Activated CD8-positive, alpha-beta memory T cell treated with anti-CD3 and anti-CD28 coated beads, Interleukin-2, amount 10 ng/mL, durations not matched to agents 7 days and 5 days (primary cell): Measurements from ENCODE around the gene LDLRAD4. TPM values are rescaled to one million over a fixed set of nuclear protein-coding genes. Genes with fewer than 3 reads are reported as not detected.
A peak's percentile ranks its signal among the peaks of the same experiment; 100 is the strongest.

Source experiments
- ATAC-seq: fragments of 150-1000 bp; cut with Tn5 transposase; one replicate; pipeline ENCODE4 v1.10.0; 2021; ENCODE audit warnings: moderate library complexity
- CTCF ChIA-PET: fragments of 350-600 bp; sonication (Branson Sonifier 250); formaldehyde crosslinking; loops from one replicate; lab custom pipeline; 2021; ENCODE audit warnings: antibody characterized with exemption; lab: Charles Lee
- DNase-seq: peaks from one replicate; pipeline ENCODE4 v3.0.0-alpha.2; 2020
- H3K27ac Mint-ChIP-seq: one replicate; pipeline ENCODE4 v1.8.0; 2021; ENCODE audit warnings: mild to moderate bottlenecking, mixed read lengths
- H3K27me3 Mint-ChIP-seq: one replicate; pipeline ENCODE4 v1.8.0; 2021; ENCODE audit warnings: mixed read lengths
- H3K36me3 Mint-ChIP-seq: one replicate; pipeline ENCODE4 v1.8.0; 2021; ENCODE audit warnings: mild to moderate bottlenecking, mixed read lengths
- H3K4me1 Mint-ChIP-seq: one replicate; pipeline ENCODE4 v1.8.0; 2021; ENCODE audit warnings: mixed read lengths
- H3K4me3 Mint-ChIP-seq: one replicate; pipeline ENCODE4 v1.8.0; 2021; ENCODE audit warnings: mild to moderate bottlenecking, moderate library complexity, mixed read lengths
- H3K9me3 Mint-ChIP-seq: one replicate; pipeline ENCODE4 v1.8.0; 2022; ENCODE audit warnings: low read depth, mixed read lengths
- total RNA-seq, 2 experiments: library from RNA; stranded (reverse); gene quantifications; one replicate each; pipeline ENCODE4 v1.2.3, GENCODE V29; 2021

LDLRAD4 gene
- total RNA-seq, 2 experiments from 2014 or later, result 33.9 to 44.5 TPM

DNA sequence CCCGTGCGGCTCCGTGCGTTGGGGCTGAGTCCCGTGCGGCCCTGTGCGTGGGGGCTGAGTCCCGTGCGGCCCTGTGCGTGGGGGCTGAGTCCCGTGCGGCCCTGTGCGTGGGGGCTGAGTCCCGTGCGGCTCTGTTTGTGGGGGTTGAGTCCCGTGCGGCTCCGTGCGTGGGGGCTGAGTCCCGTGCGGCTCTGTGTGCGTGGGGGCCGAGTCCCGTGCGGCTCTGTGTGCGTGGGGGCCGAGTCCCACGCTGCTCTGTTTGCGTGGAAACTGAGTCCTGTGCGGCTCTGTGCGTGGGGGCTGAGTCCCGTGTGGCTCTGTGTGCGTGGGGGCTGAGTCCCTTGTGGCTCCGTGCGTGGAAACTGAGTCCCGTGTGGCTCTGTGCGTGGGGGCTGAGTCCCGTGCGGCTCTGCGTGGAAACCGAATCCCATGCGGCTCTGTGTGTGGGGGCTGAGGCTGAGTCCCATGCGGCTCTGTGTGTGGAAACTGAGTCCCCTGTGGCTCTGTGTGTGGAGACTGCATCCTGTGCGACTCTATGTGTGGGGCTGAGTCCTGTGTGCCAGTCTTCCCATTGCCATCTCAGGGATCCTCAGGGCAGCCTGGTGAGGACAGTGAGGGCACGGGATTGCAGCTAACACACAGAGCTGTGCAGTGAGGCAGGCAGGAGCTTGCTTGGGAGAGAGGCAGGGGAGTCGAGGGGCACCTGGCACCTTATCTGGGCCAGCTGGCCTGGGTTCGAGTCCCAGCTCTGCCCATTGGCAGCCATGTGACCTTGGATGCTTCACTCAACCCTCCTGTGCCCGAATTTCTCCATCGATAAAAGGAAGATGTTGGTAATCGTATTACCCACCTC, 44.5 kb downstream of the LDLRAD4 start:
- peaks cover 47% of the 10 kb centered on the region for H3K27me3 Mint-ChIP-seq
- CTCF ChIA-PET, result no interaction called here
- no peaks in the 10 kb centered on the region for H3K9me3 Mint-ChIP-seq
- peaks cover 32% of the 10 kb centered on the region for H3K4me1 Mint-ChIP-seq
- no peak overlapping the region for H3K27ac Mint-ChIP-seq
- H3K4me3 Mint-ChIP-seq, result no peak overlapping the region
- DNase-seq (no peak), ATAC-seq (no peak)
- H3K36me3 Mint-ChIP-seq, result no peaks in the 10 kb centered on the region

GRCh38 chr18:13264091-13265007, 45.8 kb downstream of the LDLRAD4 start:
- DNase-seq, result no peak
- Mint-ChIP-seq H3K36me3 (no peaks in the 10 kb centered on the region), H3K27me3 (peaks cover 44% of the 10 kb centered on the region), H3K4me3 (no peak overlapping the region), H3K27ac (no peak overlapping the region), H3K9me3 (no peaks in the 10 kb centered on the region), H3K4me1 (peaks cover 35% of the 10 kb centered on the region)
- no peak for ATAC-seq
- CTCF ChIA-PET, result no interaction called here

DNA sequence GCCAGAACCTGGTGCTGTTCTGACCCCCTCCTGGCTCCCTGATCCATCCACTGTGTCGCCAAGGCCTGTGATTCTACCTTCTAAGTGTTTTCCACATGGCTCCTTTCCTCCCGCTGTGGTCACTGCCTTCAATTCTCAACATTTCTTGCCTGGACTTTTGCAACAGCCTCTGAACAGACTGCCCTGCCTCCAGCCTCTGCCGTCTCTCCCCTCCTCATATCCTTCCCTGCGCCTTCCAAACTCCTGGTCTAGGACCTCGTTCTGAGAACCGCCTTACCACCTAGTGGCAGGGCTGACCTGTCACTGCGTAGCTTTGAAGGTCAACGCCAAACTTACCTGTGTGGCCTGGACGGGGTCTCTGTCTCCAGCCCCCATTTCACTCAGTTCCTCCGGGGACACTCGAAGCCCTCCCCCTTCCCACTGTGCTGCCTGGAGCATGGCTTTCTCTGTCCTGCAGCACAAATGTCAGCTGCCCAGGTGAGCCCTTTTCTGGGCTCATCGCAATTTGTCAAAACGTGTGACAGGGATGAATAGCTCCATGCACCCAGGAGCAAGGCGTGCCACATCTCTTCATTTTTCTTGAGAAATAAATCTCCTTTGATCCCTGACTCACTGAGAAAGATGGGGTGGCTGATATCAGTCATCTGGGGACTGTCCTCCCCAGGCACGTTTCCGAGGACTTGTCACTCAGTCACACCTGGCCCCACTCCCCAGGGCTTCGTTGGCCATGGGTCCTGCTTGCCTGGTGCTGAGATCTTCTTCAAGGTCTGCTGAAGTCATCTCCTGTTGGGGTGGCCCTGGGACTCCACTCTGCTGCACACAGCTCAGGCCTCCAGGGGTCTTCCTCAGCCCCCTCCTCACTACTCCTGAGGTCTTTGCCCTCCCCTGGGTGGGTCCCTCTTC, 46.7 kb downstream of the LDLRAD4 start:
- no peak overlapping the region for H3K27ac Mint-ChIP-seq
- DNase-seq (no peak), ATAC-seq (no peak)
- CTCF ChIA-PET, result interaction anchor here (1.1 kb wide), 1 partner anchor 110 kb away, joined by 3 read pairs; no protein-coding TSS in a partner anchor
- no peaks in the 10 kb centered on the region for H3K9me3 Mint-ChIP-seq
- no peaks in the 10 kb centered on the region for H3K36me3 Mint-ChIP-seq
- H3K4me1 Mint-ChIP-seq, result peaks cover 38% of the 10 kb centered on the region
- peaks cover 42% of the 10 kb centered on the region for H3K27me3 Mint-ChIP-seq
- H3K4me3 Mint-ChIP-seq, result no peak overlapping the region

- peaks cover 34% of the 10 kb centered on the region for H3K4me1 Mint-ChIP-seq
- CTCF ChIA-PET, result interaction anchor here (1.1 kb wide), 1 partner anchor 110 kb away, joined by 3 read pairs; no protein-coding TSS in a partner anchor
- no peak for DNase-seq
- no peak overlapping the region for H3K4me3 Mint-ChIP-seq
- no peak for ATAC-seq
- no peaks in the 10 kb centered on the region for H3K36me3 Mint-ChIP-seq
- H3K27ac Mint-ChIP-seq, result no peak overlapping the region
- H3K27me3 Mint-ChIP-seq, result peaks cover 39% of the 10 kb centered on the region
- no peaks in the 10 kb centered on the region for H3K9me3 Mint-ChIP-seq
These were observed 47.3 kb downstream of the LDLRAD4 start for GRCh38 chr18:13265911-13266217.

DNA sequence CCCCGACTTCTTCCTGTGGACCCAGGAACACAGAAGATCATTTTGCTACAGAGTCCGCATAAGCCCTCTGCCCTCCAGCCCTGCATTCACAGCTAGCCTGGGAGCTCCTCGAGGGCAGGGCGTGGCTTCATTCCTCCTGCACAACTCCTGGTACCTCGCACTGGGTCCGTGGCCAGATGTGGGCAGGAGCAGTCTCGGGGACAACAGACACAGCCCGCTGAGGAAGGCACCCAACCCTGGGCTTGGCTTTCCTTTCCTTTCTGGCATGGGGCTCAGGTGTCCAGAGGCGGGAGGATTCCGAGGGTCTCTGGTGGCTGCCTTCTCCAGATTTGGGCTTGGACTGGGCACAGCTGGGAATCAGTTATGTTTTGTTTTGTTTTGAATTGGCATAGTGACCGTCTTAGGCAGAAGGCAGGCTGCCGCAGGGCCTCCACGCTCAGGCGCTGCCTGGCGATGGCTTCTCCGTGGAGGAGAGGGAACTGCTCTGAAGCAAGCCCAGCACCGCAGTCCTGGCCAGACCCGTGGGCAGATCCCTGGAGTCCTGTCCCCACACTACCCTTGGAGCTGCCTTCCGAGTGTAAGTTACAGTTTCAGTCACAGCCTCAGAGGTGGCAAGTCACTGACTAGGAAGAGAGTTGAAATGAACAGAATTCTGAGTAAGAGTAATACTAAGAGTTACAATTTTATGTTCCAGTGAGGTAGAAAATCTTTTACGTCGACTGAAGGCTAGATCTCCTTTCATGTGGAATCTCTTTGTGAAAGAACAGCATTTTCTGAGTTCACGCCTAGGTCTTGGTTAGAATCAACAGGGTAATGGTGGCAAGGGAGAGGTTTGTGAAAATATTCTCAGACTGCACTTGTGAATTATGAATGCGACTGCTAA, 47.9 kb downstream of the LDLRAD4 start:
- H3K4me1 Mint-ChIP-seq, result peaks cover 34% of the 10 kb centered on the region

DNA sequence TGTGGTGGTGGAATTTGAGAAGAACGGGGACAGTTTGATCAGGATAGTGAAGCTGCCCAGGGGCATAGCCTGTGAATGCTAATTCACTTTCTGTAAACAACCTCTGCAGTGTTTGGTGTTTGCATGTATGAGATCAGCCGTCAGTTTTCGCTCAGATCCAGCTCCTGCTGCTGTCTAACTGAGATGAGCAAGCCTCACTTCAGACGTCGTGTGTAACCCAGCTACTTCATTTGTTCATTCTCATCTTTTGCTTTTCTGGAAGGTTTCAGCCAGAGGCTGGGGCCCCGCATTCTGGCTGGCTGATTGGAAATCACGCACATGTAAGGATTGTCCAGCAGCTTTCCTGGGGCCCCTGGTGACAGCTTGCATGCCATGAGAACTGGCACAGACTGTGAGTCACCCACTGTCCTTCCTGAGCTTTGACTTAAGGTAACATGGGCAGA, 48.9 kb downstream of the LDLRAD4 start:
- ATAC-seq (no peak), DNase-seq (no peak)
- Mint-ChIP-seq H3K27me3 (peaks cover 34% of the 10 kb centered on the region), H3K36me3 (no peaks in the 10 kb centered on the region), H3K27ac (peak overlapping the region; percentile 11), H3K4me1 (peaks cover 34% of the 10 kb centered on the region), H3K4me3 (no peak overlapping the region), H3K9me3 (no peaks in the 10 kb centered on the region)
- CTCF ChIA-PET, result interaction anchor here (1.8 kb wide), 1 partner anchor 51 kb away, joined by 7 read pairs; no protein-coding TSS in a partner anchor

More for the DNA sequence above, 47.9 kb downstream of the LDLRAD4 start:
- Mint-ChIP-seq H3K36me3 (no peaks in the 10 kb centered on the region), H3K27me3 (peaks cover 38% of the 10 kb centered on the region), H3K4me3 (peak overlapping the region; percentile 57), H3K27ac (peak overlapping the region; percentile 11), H3K9me3 (no peaks in the 10 kb centered on the region)
- CTCF ChIA-PET, result interaction anchor here (1.1 to 1.8 kb wide), 2 partner anchors 50 to 109 kb away, joined by 3 to 7 read pairs; no protein-coding TSS in a partner anchor
- peak; percentile 58 for DNase-seq
- peak; percentile 81 for ATAC-seq

GRCh38 chr18:13268158-13269012, 49.8 kb downstream of the LDLRAD4 start:
- DNase-seq (no peak), ATAC-seq (no peak)
- Mint-ChIP-seq H3K27me3 (peaks cover 34% of the 10 kb centered on the region), H3K36me3 (no peaks in the 10 kb centered on the region), H3K4me1 (peaks cover 42% of the 10 kb centered on the region), H3K4me3 (no peak overlapping the region), H3K27ac (no peak overlapping the region), H3K9me3 (no peaks in the 10 kb centered on the region)
- CTCF ChIA-PET, result no interaction called here

- H3K27ac Mint-ChIP-seq, result no peak overlapping the region
- peaks cover 34% of the 10 kb centered on the region for H3K27me3 Mint-ChIP-seq
- H3K4me1 Mint-ChIP-seq, result peaks cover 47% of the 10 kb centered on the region
- H3K36me3 Mint-ChIP-seq, result no peaks in the 10 kb centered on the region
- ATAC-seq, result no peak
- CTCF ChIA-PET, result no interaction called here
- no peak overlapping the region for H3K4me3 Mint-ChIP-seq
- no peak for DNase-seq
- no peaks in the 10 kb centered on the region for H3K9me3 Mint-ChIP-seq
These were observed 50.4 kb downstream of the LDLRAD4 start for GRCh38 chr18:13269013-13269280.

DNA sequence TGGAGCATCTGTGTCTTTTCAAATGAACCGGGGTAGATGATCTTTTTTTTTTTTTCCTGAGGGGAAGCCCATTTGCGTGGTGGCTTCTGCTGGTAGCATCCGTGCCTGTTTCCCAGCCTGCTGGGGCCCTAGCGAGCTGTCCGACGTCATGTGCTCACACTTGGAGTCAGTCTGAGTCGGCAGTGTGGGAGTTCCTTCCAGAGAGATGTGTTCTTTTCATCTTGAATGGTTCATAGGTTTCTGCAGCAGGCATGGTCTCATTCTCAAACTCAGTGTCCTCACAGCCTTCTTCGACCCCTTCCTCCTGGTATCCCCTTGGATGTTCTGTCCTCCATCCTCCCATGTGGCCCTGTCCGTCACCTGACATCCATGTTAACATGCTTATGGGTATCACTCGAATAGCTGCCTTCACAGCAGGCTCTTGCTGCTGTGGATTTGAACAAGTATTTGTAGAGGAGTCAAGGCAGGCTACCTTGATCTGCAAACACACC, 51.0 kb downstream of the LDLRAD4 start:
- Mint-ChIP-seq H3K27ac (no peak overlapping the region), H3K36me3 (no peaks in the 10 kb centered on the region), H3K9me3 (no peaks in the 10 kb centered on the region), H3K27me3 (peaks cover 36% of the 10 kb centered on the region), H3K4me1 (peaks cover 52% of the 10 kb centered on the region), H3K4me3 (no peak overlapping the region)
- no peak for DNase-seq
- no peak for ATAC-seq
- CTCF ChIA-PET, result no interaction called here

GRCh38 chr18:13270279-13270855, 51.8 kb downstream of the LDLRAD4 start:
- Mint-ChIP-seq H3K4me3 (no peak overlapping the region), H3K27me3 (peaks cover 29% of the 10 kb centered on the region), H3K36me3 (no peaks in the 10 kb centered on the region), H3K27ac (no peak overlapping the region), H3K9me3 (no peaks in the 10 kb centered on the region), H3K4me1 (peaks cover 51% of the 10 kb centered on the region)
- DNase-seq (no peak), ATAC-seq (no peak)
- CTCF ChIA-PET, result no interaction called here

DNA sequence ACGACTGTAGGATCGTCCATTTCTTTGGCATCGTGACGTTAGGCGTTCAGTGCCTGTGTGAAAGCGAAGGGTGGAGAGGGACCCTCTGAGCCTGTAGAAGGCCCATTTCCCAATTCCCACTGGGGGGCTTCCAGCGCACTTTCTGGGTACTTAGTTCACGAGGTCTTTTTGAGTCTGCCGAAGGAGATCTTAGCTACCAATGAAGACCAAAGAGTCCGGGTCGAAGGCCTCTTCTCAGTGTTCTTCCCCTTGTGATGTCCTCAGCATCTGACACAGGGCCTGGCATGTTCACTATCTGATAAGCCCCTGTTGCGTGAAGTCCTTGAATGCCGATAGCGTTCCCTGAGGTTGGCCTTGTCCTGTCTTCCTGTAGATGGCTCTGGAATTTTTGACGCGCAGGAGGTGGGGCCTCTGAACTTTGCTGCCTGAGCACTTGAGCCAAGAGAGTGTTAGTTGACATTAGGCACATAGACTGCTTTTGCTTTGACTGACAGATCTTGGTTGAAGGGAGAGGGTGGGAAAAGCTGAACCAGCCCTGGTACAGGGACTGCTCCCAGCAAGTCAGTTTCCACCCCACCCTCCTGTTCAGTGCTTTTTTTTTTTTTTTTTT, 52.8 kb downstream of the LDLRAD4 start:
- H3K4me1 Mint-ChIP-seq, result peaks cover 42% of the 10 kb centered on the region
- DNase-seq (peak; percentile 38), ATAC-seq (no peak)
- CTCF ChIA-PET, result no interaction called here
- H3K27me3 Mint-ChIP-seq, result peaks cover 25% of the 10 kb centered on the region
- H3K9me3 Mint-ChIP-seq, result no peaks in the 10 kb centered on the region
- H3K27ac Mint-ChIP-seq, result no peak overlapping the region
- no peaks in the 10 kb centered on the region for H3K36me3 Mint-ChIP-seq
- H3K4me3 Mint-ChIP-seq, result no peak overlapping the region
